Posterior vena cava (tissue), 2 donors: ENCODE results near the gene RPS17. TPM values are rescaled to one million over a fixed set of nuclear protein-coding genes. Genes with fewer than 3 reads are reported as not detected.
A peak's percentile ranks its signal among the peaks of the same experiment; 100 is the strongest.
"Not testable (repeated sequence)": the region's sequence is repeated elsewhere in the genome, so short reads cannot be mapped to it uniquely, and the experiment has no call there.

Experiments used
- DNase-seq: peaks from one replicate; pipeline ENCODE4 v3.0.0-alpha.2; 2020; ENCODE audit warnings: low spot score
- intact Hi-C, 2 donors: fragments of 100-400 bp; cut with DNase I; formaldehyde crosslinking; loops; one replicate each; pipeline versions ENCODE4 v1.14.1 to v1.14.2; 2022 to 2023
- total RNA-seq, 2 donors: library from RNA; stranded (reverse); fragmentation: NEBNext Ultra II Directional; extraction: Animal tissue kit (Norgen Biotek cat#: 25700); gene quantifications; one replicate each; pipeline ENCODE4 v1.2.1, GENCODE V29; 2021
- donor health status: DM: yes; HTN: yes; CAD: no.
- donor health status: DM: yes; HTN: yes; CAD: no.

RPS17 gene
- total RNA-seq, 2 donors from 2014 or later = 1,284 to 1,450 TPM

DNA sequence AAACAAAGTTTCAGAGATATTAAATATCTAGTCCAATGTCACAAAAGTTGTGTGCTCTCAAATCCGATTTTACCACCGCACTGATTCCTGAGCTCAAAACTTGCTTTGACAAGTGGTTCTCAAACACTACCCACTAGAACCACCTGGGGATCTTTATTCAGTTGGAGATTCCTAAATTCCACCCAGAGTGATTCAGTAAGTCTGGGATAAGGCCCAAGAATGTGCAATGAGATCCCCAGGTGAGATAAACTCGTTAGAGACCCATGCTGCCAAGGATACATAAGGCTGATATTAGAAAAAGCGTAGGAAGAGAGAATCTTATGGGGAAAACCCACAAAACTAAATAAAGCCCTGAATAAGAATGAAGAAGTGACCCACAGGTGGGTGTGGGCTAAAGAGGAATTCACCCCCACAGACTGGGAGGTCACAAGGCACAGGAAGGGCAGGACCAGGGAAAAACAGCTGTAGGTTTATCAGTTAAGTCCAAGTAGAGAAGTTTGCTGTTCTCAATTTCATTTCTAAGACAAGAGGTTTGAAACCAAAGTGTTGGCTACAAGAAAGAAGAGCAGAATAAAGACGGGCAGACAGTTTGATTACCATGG, 11.5 kb upstream of the RPS17 start:
- intact Hi-C loops = no loop called here
- DNase-seq = no peak

DNA sequence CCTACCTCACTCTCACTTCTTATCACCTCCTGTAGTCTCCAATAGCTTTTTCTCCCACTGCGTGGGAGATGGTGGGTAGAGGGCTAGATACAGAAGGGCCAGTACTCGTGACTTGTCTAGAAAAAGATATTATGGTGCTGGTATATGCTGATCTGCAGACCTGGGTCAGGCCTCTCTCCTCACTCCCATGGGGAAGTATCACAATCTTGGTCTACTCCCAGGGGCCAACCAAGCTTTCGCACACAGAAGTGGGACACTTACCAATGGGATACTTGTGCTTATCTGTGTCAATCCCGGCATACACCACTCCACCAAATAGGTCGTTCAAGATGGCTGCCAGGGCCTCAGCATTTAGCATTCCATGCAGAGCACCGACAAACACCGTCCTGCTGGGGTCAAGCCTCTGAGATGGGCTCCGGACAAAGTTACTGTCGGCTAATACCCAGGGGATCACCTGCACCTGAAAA, 9.0 kb upstream of the RPS17 start:
- intact Hi-C loops = no loop called here
- DNase-seq = no peak

DNA sequence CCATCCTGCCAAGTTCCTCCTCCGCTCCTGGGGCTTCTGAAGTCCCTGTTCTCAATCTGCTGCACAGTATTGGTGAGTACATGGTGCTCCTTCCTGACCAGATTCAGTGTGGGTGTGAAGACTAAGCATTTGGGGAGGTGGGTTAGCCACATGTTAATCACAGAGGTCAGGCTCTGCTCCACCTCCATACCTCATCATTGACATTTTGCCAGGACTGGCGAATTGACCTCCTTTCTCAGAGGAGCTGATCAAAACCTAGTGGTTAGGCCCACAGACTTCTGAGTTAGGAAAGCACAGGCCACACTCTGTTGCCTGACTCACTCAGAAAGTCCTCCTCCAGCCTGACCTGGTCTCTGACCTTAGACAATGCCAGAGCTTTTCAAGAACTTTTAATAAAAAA, 8.4 kb upstream of the RPS17 start:
- intact Hi-C loops = no loop called here
- DNase-seq = no peak

DNA sequence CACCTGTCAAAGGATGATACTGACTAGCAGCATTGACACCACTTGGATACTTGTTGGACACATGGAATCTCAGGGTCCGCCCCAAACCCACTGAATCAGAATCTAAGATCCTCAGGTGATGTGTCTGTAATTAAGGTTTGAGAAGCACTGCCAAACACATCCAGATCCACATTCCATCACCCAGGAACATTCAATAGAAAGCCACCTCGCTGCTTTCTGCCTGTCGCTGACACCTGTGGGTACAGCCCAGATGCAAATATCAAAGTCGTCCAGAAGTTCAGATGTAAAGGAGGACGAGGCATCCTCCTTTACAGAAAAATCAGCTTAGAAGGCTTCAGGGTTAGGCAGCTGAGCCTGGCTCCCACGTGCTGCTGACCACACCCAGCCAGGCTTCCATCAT, 5.2 kb upstream of the RPS17 start:
- intact Hi-C loops = no loop called here
- no peak for DNase-seq

DNA sequence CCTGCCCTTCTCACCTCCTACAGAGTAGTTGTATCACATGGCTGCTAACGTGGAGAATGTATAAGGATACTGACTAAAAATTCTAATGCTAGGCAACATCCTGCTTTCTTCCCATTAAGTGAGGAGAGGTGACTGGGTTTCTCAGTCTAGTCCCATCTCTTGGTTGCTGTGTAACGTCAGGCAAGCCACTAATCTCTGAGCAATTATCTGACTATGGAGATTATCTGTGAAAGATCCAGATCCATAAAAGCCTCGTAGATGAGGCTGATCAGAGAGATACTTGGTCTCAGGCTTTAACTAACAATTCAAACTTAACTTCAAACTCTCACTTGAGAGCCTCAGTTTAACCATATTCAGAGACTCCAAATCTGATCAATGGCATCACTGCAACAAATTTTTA, 4.7 kb upstream of the RPS17 start:
- DNase-seq = no peak
- intact Hi-C loops = no loop called here

DNA sequence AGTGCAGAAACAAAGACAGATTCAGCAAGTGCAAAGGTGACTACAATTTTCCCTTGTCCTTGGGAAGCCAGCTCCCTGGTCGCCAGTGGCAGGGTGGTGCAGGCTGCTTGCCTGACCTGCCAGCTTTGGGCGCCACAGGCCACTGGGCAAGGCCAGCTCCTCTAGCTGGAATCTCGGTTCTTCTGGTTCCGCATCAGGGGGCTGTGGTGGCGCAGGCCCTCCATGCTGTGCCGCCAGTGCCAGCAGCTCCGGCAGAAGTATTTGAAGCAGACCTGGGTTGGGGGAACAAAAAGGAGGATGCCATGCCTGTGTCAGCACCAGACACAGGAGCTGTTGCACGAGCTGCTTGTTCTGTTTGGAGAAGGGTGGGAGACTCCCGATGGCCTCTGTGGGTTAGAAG, 4.2 kb upstream of the RPS17 start:
- peak; percentile 53 for DNase-seq
- intact Hi-C loops = loop anchor here in 1 of 2 donors (5.0 kb wide), 1 partner anchor 1132 kb away; no protein-coding TSS in a partner anchor

DNA sequence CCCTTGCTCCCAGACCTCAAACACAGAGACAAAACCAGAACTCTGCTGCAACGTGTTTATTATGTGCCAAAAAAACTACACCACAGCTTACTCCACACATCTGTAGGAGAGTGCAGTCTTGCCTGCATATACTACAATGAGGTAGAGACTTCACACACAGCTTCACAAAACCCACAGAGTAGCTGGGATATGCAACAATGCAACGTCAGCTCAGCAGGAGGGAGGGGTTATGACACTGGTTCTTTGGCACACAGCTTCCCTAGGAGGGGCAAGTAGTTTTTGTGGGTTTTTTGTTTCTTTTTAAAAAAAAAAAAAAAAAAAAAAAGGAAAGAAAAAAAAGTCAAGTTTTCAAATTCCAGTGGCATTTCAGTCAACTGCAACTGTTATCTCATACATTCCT, 2.9 kb upstream of the RPS17 start:
- intact Hi-C loops = loop anchor here in 1 of 2 donors (5.0 kb wide), 1 partner anchor 1131 kb away; no protein-coding TSS in a partner anchor
- DNase-seq = no peak

DNA sequence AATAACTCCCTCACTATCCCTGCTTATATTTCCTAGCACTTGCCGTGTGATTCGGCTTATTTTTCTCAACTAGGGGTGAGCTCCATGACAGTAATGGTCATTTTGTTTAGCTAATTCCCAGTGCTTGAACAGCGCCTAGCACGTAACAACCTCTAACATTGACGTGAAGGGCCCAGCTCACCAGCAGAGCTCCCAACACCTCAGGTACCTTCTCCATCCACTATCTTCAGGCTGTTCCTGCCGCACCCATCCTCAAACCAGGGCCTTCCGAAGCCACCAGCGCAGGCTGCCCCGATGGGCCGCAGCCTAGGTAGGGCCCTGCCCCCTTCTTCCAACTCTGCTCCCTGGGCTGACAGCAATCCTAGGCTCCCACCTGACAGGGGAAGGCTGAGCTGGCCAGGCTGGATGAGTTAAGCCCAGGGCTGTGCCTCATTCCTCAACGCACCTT, 751 bp upstream of the RPS17 start:
- intact Hi-C loops = loop anchor here in 1 of 2 donors (5.0 kb wide), 1 partner anchor 1129 kb away; no protein-coding TSS in a partner anchor
- DNase-seq = peak; percentile 76

DNA sequence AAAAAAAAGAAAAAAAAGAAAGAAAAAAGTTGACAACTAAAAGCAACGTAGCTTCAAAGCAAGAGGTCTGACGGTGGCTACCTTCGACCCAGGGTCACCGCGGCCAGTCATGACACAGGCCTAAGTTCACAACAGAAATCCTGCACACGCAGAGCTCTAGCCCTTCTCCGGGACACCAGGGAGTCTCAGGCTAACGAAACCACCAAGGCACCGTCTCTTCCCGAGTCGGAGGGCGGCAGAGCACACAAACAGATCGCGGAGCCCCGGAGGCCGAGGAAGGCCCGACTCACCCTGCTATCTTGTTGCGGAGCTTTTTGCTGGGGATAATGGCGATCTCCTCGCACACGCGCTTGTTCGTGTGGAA, 584 bp downstream of the RPS17 start:
- intact Hi-C loops = loop anchor here (5.0 to 10.0 kb wide), 2 partner anchors 465 to 1127 kb away; no protein-coding TSS in a partner anchor
- DNase-seq = no peak

DNA sequence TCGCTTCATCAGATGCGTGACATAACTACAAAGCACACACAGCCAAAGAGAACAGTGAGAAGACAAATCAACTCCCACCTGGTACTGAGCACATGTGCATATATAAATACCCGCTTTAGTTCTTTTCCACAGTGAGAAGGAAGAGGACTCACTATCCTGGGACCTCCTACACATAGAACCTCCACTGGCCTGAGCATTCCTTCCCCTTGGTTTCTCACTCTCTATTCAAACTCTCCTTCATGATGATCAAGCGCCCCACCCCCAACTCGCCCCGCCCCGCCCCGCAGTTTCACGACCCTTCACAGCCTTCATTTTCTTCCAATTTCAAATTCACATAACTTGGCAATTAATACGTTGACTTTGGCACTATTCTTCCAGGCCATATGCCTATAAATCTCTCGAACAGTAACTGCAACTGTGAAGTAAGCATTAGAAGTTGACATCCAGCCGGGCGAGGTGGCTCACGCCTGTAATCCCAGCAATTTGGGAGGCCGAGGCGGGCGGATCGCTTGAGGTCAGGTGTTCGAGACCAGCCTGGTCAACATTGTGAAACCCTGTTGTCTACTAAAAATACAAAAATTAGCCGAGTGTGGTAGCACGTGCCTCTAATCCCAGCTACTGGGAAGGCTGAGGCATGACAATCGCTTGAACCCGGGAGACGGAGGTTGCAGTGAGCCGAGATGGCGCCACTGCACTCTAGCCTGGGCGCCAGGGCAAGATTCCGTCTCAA, 1.1 kb downstream of the RPS17 start:
- DNase-seq = no peak
- intact Hi-C loops = loop anchor here (10.0 kb wide), 1 partner anchor 466 kb away; no protein-coding TSS in a partner anchor

DNA sequence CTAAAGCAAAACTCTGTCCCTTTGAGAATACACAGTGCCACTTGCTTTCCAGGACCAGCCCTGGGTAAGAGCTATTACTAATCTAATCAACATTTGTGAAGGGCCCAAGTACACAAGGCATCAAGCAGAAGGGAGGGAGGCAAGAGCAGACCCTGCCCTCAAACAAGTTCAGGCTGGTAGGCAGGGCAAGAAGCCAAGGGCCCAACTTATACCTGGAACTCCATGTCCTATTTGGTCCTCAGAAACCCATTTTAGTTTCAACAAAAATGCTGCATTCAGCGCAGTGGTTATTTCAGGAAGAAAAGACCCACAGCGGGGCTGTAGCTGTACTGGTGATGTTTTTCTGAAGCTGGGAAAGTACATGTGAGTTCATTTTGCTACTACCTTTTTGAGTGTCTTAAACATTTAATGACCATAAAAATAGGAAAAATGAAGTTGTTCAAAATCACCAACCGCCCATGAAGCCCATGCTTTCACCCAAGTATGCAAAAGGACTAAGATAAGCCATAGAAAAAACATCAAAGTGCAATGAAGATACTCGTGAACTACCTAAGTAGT, 2.8 kb downstream of the RPS17 start:
- DNase-seq = no peak
- intact Hi-C loops = loop anchor here (10.0 kb wide), 1 partner anchor 467 kb away; no protein-coding TSS in a partner anchor

DNA sequence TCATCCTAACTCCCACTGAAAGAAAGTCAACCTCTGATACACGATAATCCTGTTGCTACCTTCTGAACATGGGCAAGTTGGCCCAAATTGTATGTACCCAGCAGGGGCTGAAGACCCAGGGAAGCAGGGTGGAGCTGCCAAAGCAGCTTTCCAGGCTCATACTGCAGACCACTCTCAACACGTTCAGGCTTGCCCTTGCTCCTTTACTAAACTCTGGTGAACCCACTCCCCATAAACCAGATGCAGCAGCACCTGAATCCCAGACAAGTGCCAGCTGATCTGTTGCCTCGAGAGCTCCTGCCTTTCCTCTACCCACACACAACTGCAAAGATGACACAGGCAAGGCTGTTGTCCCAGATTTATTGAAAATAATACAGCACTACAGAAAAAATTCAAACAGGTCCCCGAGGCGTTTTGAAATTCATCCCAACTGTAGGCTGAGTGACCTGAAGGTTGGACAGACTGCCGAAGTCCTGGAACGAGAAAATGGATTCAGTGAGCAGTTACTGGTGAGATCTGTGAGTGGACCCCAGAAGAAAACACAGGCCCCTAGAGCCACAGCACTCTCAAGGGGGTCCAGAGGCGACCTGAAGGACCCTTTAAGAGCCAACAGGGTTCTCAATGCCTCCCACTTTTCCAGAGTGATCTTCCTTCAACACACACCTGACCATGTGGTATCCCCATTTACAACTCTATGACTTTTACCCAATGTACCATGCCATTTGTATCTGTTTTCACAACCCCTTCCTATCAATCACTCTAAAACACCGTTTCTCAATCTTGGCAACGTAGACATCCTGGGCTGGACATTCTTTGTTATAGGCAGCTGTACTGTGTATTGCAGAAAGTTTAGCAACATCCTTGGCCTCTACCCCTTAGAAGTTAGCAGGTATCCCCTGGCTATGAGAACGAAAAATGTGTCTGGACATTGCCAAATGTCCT, 3.6 kb downstream of the RPS17 start:
- intact Hi-C loops = loop anchor here (10.0 kb wide), 1 partner anchor 468 kb away; no protein-coding TSS in a partner anchor
- DNase-seq = no peak

DNA sequence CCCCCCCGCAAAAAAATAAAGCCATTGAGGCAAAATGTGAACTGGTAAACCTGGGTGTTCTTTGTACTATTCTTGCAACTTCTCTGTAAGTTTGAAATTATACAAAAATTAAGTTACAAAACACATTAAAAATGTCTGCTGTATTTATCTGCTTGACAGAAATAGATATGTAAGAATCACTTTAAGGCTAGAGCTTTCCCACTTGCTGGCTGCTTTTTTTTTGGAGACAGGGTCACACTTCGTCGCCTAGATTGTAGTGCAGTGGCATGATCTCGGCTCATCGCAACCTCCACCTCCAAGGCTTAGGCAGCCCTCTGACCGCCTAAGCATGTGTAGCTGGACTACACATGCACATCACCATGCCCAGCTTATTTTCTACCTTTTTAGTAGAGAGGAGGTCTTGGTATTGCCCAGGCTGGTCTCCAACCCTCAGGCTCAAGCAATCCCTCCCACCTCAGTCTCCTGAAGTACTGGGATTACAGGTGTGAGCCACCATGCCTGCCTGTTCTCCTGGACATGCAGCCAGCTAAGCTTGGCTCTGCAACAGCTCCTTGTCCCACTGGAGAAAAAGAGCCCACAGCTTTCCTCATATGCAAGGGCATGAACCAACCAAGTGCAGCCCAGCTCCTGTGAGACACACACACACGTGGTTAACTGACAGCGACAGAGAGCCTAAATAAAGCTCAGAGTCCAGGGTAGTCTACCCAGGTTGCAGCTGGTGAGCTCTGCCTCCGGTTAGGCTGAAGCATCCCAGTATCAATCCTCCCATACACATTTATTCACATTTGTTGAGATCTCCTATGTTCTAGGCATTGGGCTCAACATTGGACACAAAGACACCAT, 4.5 kb downstream of the RPS17 start:
- intact Hi-C loops = loop anchor here (10.0 kb wide), 1 partner anchor 469 kb away; no protein-coding TSS in a partner anchor

DNA sequence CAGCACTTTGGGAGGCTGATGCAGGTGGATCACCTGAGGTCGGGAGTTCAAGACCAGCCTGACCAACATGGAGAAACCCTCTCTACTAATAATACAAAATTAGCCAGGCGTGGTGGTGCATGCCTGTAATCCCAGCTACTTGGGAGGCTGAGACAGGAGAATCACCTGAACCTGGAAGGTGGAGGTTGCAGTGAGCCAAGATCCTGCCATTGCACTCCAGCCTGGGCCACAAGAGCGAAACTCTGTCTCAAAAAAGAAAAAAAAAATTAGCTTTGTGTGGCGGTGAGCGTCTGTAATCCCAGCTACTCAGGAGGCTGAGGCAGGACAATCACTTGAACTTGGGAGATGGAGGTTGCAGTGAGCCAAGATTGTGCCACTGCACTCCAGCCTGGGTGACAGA, 5.1 kb downstream of the RPS17 start:
- intact Hi-C loops = loop anchor here (10.0 kb wide), 1 partner anchor 470 kb away; no protein-coding TSS in a partner anchor
- peak; percentile 10 for DNase-seq

More for the DNA sequence above, 4.5 kb downstream of the RPS17 start:
- peak; percentile 28 for DNase-seq

DNA sequence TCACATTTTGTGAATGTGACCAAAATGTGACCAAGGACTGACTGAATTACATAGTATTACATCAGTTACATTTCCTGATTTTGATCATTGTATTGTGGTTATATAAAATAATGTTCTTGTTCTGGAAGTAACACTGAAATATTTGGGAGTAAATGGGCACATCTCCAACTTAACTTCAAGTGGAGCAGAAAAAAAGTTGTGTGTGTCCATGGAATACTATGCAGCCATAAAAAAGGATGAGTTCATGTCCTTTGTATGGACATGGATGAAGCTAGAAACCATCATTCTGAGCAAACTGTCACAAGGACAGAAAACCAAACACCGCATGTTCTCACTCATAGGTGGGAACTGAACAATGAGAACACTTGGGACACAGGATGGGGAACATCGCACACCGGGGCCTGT, 5.8 kb downstream of the RPS17 start:
- not testable (repeated sequence) for DNase-seq
- intact Hi-C loops = loop anchor here (10.0 kb wide), 1 partner anchor 470 kb away; no protein-coding TSS in a partner anchor

DNA sequence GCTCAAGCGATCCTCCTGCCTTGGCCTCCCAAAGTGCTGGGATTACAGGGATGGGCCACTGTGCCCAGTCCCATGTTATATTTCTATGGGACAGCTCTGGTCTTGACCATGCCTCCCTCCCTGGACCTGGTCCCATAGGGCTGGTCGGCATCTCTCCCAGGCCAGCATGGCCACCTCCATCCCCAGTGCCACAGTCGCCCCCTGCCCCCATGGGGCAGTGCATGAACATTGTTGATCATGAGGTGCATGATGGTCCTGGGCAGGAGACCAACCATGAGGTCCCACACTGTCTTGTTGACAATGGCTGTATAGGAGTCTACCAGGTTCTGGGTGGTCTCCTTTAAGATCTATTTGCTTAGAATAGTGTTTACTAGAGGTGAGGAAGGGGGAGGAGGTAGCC, 6.5 kb downstream of the RPS17 start:
- peak; percentile 12 for DNase-seq
- intact Hi-C loops = loop anchor here (10.0 kb wide), 1 partner anchor 471 kb away; no protein-coding TSS in a partner anchor

DNA sequence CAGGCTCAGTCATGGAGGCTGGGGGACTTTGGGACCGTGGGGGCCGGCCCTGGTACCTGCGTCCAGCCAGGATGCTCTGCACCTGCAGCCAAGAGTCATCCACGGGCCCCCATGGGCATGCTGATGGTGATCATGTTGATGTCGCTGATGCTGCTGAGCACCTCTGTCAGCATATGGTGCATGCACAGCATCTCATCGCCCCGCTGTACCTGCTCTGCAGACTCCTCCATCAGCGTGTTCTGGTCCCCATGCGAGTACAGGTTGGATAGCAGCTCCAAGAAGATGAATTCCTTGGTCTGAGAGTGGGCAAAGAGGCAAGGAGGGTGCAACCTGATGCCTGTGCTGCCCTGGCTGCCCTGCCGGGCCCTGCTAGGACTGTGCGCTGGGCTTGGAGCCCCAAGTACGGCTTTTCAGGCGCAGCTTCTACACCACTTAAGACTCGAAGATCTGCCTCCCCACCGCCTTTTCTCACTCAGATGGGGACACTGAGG, 7.2 kb downstream of the RPS17 start:
- no peak for DNase-seq
- intact Hi-C loops = loop anchor here (10.0 kb wide), 1 partner anchor 472 kb away; no protein-coding TSS in a partner anchor
